ENCODE results near the gene MEPCE.

DNA sequence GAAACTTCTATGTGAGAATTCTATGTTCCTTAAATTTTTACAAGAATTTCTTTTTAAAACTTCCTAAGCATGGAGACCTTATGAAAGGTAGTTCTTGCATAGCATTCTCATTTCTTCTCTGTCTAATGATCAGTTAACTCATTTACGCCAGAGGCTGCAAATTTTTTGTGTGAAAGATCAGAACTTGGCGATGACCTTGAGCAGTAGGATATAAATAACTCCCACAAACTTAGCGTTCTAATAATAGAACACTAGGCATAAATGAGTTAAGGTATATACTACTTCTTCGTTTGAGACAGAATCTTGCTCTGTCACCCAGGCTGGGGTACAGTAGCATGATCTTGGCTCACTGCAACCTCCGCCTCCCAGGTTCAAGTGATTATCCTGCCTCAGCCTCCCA, 42.7 kb upstream of the MEPCE start:
- TF ChIP-seq, protein P1, sequence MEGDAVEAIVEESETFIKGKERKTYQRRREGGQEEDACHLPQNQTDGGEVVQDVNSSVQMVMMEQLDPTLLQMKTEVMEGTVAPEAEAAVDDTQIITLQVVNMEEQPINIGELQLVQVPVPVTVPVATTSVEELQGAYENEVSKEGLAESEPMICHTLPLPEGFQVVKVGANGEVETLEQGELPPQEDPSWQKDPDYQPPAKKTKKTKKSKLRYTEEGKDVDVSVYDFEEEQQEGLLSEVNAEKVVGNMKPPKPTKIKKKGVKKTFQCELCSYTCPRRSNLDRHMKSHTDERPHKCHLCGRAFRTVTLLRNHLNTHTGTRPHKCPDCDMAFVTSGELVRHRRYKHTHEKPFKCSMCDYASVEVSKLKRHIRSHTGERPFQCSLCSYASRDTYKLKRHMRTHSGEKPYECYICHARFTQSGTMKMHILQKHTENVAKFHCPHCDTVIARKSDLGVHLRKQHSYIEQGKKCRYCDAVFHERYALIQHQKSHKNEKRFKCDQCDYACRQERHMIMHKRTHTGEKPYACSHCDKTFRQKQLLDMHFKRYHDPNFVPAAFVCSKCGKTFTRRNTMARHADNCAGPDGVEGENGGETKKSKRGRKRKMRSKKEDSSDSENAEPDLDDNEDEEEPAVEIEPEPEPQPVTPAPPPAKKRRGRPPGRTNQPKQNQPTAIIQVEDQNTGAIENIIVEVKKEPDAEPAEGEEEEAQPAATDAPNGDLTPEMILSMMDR (conservative IDR thresholded peaks at IDR 0.05 in 1 of 2, IDR thresholded peaks at IDR 0.05 in 1 of 2; ENCODE audit: low read depth in 1 of 2, low read length in 2 of 2): no peak
- no peak for TF ChIP-seq EZH2 (IDR thresholded peaks at IDR 0.05; ENCODE audit: low read length, missing control alignments)

Data from fibroblast of lung (primary cell).